AG09319 (cell line): ENCODE results near the gene GRAMD1B.

Experiments used
- DNase-seq: peaks from one replicate; pipeline ENCODE4 v3.0.0-alpha.2; 2010; ENCODE audit warnings: low read depth; ENCODE audit errors: extremely low read depth
- CTCF ChIP-seq: IDR thresholded peaks from 2 replicates; pipeline ENCODE4 v1.5.1; 2011; ENCODE audit warnings: low read depth, mild to moderate bottlenecking, inconsistent platforms, low read length, moderate library complexity

Gene GRAMD1B

DNA sequence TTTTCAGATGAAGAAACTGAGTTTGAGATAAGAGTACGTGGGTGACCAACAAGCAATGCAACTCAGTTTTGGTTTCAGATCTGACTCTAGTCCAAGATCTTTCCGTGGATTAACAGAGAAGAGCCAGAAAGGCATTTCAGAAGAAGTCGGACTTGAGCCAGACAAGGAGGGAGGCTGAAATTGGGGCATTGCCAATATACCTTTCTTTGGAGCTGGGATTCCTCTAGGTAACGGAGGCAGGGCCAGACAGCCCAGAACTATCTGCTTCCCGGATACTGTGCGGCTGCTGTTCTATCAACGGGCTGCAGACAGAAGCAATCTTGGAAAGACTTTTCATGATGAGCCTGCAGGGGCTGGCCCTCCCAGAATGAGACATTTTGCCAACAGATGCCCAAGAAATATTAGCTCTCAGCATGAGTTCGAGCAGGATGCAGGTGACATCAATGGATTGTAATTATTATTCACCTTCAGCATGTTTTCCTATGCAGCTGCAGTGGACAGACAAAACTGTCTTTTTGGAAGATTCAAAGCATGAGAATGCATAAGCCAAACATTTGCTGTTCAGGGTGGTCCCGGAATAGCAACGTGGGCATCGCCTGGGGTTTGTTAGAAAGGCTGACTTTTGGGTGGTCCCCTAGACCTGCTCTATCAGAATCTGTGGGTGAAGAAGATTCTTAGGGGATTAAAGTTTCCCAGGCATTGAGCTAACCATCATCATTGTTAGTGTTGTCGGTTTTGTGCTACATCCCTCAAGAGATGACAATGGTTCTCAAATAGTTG, 128.7 kb downstream of the GRAMD1B start:
- DNase-seq: no peak
- no peak for TF ChIP-seq CTCF

GRCh38 chr11:123559523-123559955, 129.5 kb downstream of the GRAMD1B start:
- TF ChIP-seq CTCF: peak; percentile 29
- DNase-seq: no peak

DNA sequence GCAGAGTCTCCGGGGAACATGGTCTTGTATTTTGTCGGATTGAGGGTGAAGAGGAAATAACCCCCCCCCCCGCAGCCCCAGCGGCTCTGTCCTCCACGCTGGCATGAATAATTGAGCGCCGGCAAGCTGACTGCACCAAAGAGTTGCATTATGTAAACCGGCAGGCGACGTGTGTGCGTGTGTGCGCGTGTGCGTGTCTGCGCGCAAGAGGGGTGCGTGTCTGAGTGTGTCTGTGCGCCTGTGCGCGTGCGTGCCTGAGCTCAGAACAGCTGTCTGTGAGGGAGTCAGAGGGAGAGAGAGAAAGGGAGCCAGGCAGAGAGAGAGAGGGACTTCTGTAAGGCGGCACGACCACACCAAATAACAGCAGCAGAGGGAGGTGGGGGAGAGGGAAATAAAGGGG, 129.9 kb downstream of the GRAMD1B start:
- DNase-seq: peak; percentile 76

GRCh38 chr11:123561431-123561800, 131.3 kb downstream of the GRAMD1B start:
- DNase-seq: no peak

More for the DNA sequence above, 129.9 kb downstream of the GRAMD1B start:
- TF ChIP-seq CTCF: no peak

DNA sequence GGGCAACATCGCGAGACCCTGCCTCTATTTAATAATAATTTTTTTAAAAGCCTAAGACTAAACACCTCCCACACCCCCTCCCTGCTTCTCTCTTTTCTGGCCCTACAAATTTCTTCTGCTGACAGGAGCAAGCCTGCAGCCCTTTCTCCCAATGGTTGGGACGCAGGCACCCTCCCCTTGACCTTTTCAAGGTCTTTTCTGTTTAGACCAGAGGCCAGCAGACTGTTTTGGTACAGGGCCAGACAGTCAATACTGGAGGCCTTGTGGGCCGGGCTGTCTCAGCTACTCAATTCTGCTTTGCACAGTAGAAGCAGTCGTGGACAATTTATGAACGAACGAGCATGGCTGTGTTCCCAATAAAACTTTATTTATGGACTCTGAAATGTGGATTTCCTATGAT, 132.1 kb downstream of the GRAMD1B start:
- DNase-seq: no peak
- TF ChIP-seq CTCF: no peak

More at GRCh38 chr11:123561431-123561800, 131.3 kb downstream of the GRAMD1B start:
- TF ChIP-seq CTCF: no peak

DNA sequence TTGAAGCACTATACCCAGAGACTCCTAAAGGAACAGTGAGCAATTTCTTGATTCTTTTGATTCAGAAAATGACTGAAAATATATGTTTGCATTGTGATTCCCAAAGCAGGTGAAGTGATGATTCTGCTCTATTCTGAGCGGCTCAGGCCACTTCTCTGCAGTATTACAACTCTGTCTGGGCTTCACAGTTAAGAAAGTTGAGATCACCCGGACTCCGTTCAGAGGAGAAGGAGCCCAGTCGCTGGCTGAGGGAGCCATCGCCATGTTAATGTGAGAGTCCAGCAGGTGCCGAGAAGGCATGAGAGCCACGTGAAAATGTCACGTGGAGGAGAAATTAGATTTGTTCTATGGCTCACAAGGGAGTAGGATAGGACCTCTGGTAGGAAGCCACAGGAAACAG, 132.8 kb downstream of the GRAMD1B start:
- no peak for TF ChIP-seq CTCF
- DNase-seq: no peak

DNA sequence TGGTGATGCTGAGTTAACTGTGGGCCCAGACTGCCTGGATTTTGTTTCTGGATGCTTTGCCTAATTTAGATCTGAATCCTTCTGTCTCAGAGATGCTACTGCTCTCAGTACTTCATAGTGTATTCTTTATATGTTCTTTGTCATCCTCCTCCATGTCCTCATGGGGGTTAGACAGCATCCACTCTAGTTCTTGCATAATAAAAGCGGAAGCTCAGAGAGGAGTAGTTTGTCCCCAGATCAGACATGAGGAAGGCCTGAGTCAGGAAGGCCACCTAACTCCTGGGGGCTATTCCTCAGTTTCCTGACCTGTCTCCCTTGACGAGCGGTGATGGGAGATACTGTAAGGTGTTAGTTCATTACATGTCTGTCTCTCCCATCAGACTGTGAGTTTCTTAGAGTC, 134.2 kb downstream of the GRAMD1B start:
- no peak for DNase-seq
- no peak for TF ChIP-seq CTCF
